Esophagus muscularis mucosa (tissue), 4 donors: ENCODE measurements around the gene SAMD1.

Source experiments
- EP300 ChIP-seq: sonication (generic); formaldehyde crosslinking; IDR thresholded peaks from one replicate; pipeline ENCODE4 v1.6.1; 2017; ENCODE audit warnings: antibody characterized with exemption
- POLR2A ChIP-seq: fragments of 450-650 bp; IDR thresholded peaks from one replicate; pipeline ENCODE4 v1.6.1; 2017; ENCODE audit warnings: antibody characterized with exemption, moderate library complexity, mild to moderate bottlenecking, low read depth
- TF ChIP-seq, protein P1 (sequence below), 3 experiments: fragments of 200-600 bp in 2 of 3; fragments of 450-650 bp in 1 of 3; sonication (generic) in 2 of 3; IDR thresholded peaks; one replicate each; pipeline ENCODE4 v1.5.1; 2017 to 2019; ENCODE audit warnings: antibody characterized with exemption in 3 of 3, mild to moderate bottlenecking in 2 of 3, moderate library complexity in 1 of 3

DNA sequence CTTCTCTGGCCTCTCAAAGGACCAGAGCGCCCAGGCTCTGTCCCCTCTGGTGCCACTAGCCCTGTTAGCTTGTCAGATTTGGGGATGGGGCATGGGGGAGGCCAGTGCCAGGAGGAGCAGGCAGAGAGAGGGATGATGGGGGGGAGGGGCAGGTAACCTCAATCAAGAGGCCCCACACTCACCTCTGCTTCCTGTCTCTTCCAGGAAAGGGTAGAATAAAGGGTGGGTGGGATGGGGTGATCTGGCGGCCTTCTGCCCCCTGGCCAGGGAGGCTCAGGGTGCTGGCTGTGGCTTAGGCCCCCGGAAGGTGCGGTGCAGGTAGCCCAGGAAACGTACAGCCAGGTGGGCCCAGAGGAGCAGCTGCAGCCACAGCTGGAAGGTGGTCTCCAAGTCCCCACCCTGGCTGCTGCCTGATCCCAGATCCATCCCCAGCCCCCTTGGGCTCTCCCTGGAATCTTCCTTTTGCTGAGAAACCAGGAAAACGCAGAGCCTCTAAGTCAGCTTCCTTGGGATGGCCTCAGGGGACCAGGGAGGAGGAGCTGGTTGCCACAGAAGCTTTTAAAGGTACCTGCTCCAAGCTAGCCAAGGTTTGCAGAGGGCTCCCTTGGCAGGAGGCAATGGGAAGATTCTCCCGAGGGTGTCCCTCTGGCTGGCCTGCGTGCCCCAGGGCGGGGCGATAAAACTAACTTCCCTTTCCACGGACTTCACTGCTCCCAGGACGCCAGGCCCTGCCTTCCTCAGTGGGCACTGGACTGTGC is 21.7 kb upstream of the SAMD1 start:
- no peak for TF ChIP-seq POLR2A
- TF ChIP-seq, protein P1, sequence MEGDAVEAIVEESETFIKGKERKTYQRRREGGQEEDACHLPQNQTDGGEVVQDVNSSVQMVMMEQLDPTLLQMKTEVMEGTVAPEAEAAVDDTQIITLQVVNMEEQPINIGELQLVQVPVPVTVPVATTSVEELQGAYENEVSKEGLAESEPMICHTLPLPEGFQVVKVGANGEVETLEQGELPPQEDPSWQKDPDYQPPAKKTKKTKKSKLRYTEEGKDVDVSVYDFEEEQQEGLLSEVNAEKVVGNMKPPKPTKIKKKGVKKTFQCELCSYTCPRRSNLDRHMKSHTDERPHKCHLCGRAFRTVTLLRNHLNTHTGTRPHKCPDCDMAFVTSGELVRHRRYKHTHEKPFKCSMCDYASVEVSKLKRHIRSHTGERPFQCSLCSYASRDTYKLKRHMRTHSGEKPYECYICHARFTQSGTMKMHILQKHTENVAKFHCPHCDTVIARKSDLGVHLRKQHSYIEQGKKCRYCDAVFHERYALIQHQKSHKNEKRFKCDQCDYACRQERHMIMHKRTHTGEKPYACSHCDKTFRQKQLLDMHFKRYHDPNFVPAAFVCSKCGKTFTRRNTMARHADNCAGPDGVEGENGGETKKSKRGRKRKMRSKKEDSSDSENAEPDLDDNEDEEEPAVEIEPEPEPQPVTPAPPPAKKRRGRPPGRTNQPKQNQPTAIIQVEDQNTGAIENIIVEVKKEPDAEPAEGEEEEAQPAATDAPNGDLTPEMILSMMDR (IDR thresholded peaks at IDR 0.05): no peak
- no peak for TF ChIP-seq EP300
